ENCODE results near the gene VAV1. TPM values are rescaled to one million over a fixed set of nuclear protein-coding genes. Genes with fewer than 3 reads are reported as not detected.
"Not testable (repeated sequence)": the region's sequence is repeated elsewhere in the genome, so short reads cannot be mapped to it uniquely, and the experiment has no call there.

The VAV1 gene
- total RNA-seq, 1 donor from 2014 or later = 3.1 TPM

GRCh38 chr19:6861683-6862286 is 89.3 kb downstream of the VAV1 start:
- DNase-seq (ENCODE audit: missing footprints) (no peak), ATAC-seq (no peak)
- intact Hi-C loops (cut with DNase I) = loop anchor here (2.0 kb wide), 3 partner anchors 125 to 345 kb away; partner anchors contain the start of gene GPR108

- intact Hi-C loops (cut with DNase I) = loop anchor here (2.0 kb wide), 3 partner anchors 126 to 346 kb away; partner anchors contain the start of gene GPR108
- ATAC-seq = peak; percentile 93
- peak; percentile 89 for DNase-seq (ENCODE audit: missing footprints)
Observed at GRCh38 chr19:6862673-6863078, 90.2 kb downstream of the VAV1 start.

GRCh38 chr19:6864325-6864940 is 91.9 kb downstream of the VAV1 start:
- DNase-seq (ENCODE audit: missing footprints) (no peak), ATAC-seq (no peak)
- intact Hi-C loops (cut with DNase I) = no loop called here

- ATAC-seq (no peak), DNase-seq (ENCODE audit: missing footprints) (no peak)
- intact Hi-C loops (cut with DNase I) = no loop called here
Observed at GRCh38 chr19:6865849-6866248, 93.3 kb downstream of the VAV1 start.

- intact Hi-C loops (cut with DNase I) = no loop called here
- no peak for ATAC-seq
Observed at GRCh38 chr19:6866741-6867151, 94.2 kb downstream of the VAV1 start.

GRCh38 chr19:6868351-6868750 is 95.8 kb downstream of the VAV1 start:
- ATAC-seq (no peak), DNase-seq (ENCODE audit: missing footprints) (no peak)
- intact Hi-C loops (cut with DNase I) = no loop called here

More at GRCh38 chr19:6866741-6867151, 94.2 kb downstream of the VAV1 start:
- no peak for DNase-seq (ENCODE audit: missing footprints)

- DNase-seq (ENCODE audit: missing footprints); intact Hi-C loops (cut with DNase I); ATAC-seq: not testable (repeated sequence)
Observed at GRCh38 chr19:6869151-6869882, 96.8 kb downstream of the VAV1 start.

GRCh38 chr19:6873708-6874431 is 101.4 kb downstream of the VAV1 start:
- intact Hi-C loops (cut with DNase I) = no loop called here
- DNase-seq (ENCODE audit: missing footprints) (no peak), ATAC-seq (no peak)

- ATAC-seq (no peak), DNase-seq (ENCODE audit: missing footprints) (no peak)
- intact Hi-C loops (cut with DNase I) = no loop called here
Observed at GRCh38 chr19:6875218-6875617, 102.7 kb downstream of the VAV1 start.

- ATAC-seq = no peak
- peak; percentile 76 for DNase-seq (ENCODE audit: missing footprints)
- intact Hi-C loops (cut with DNase I) = no loop called here
Observed at GRCh38 chr19:6876748-6877147, 104.2 kb downstream of the VAV1 start.

- DNase-seq (ENCODE audit: missing footprints) = no peak
- no peak for ATAC-seq
- intact Hi-C loops (cut with DNase I) = no loop called here
Observed at GRCh38 chr19:6877766-6878165, 105.3 kb downstream of the VAV1 start.

- no peak for DNase-seq (ENCODE audit: missing footprints)
- no peak for ATAC-seq
- intact Hi-C loops (cut with DNase I) = no loop called here
Observed at GRCh38 chr19:6886277-6886897, 113.9 kb downstream of the VAV1 start.

- intact Hi-C loops (cut with DNase I) = no loop called here
- DNase-seq (ENCODE audit: missing footprints) (no peak), ATAC-seq (no peak)
Observed at GRCh38 chr19:6887316-6887715, 114.8 kb downstream of the VAV1 start, which contains the start of gene ADGRE1. ADGRE1 (plus strand) TSS chr19:6887579; CDS start chr19:6887609, 30 bp downstream.

- ATAC-seq = no peak
Observed at GRCh38 chr19:6888967-6889366, 116.5 kb downstream of the VAV1 start.

GRCh38 chr19:6890401-6890913 is 117.9 kb downstream of the VAV1 start:
- intact Hi-C loops (cut with DNase I) = no loop called here
- DNase-seq (ENCODE audit: missing footprints) = no peak
- no peak for ATAC-seq

More at GRCh38 chr19:6888967-6889366, 116.5 kb downstream of the VAV1 start:
- intact Hi-C loops (cut with DNase I) = no loop called here
- DNase-seq (ENCODE audit: missing footprints) = no peak

- DNase-seq (ENCODE audit: missing footprints) (no peak), ATAC-seq (no peak)
- intact Hi-C loops (cut with DNase I) = no loop called here
Observed at GRCh38 chr19:6890938-6891337, 118.4 kb downstream of the VAV1 start.

- ATAC-seq (no peak), DNase-seq (ENCODE audit: missing footprints) (no peak)
- intact Hi-C loops (cut with DNase I) = no loop called here
Observed at GRCh38 chr19:6891761-6892385, 119.4 kb downstream of the VAV1 start.

GRCh38 chr19:6894313-6894712 is 121.8 kb downstream of the VAV1 start:
- intact Hi-C loops (cut with DNase I) = no loop called here
- ATAC-seq (no peak), DNase-seq (ENCODE audit: missing footprints) (no peak)
